H9 (cell line): Measurements from ENCODE around the gene PSMA3. TPM values are rescaled to one million over a fixed set of nuclear protein-coding genes. Genes with fewer than 3 reads are reported as not detected.

Experiments
- DNase-seq: peaks from one replicate; pipeline ENCODE4 v3.0.0-alpha.2; 2017
- H2AFZ ChIP-seq: one replicate; pipeline ENCODE4 v1.6.1; 2013; ENCODE audit warnings: mild to moderate bottlenecking, low read length, control low read depth, moderate library complexity
- H2AK5ac ChIP-seq: 2 replicates; pipeline ENCODE4 v1.6.1; 2013; ENCODE audit warnings: low read length, control low read depth, mixed read lengths; ENCODE audit not compliant: insufficient read length
- H2BK120ac ChIP-seq: one replicate; pipeline ENCODE4 v1.6.1; 2013; ENCODE audit warnings: low read depth, mild to moderate bottlenecking, low read length, control low read depth, inconsistent platforms; ENCODE audit not compliant: poor library complexity, severe bottlenecking
- H2BK12ac ChIP-seq: 2 replicates; pipeline ENCODE4 v1.6.1; 2013; ENCODE audit warnings: low read length, control low read depth, mixed read lengths, low read depth; ENCODE audit not compliant: insufficient read length
- H2BK15ac ChIP-seq: 2 replicates; pipeline ENCODE4 v1.6.1; 2013; ENCODE audit warnings: low read depth, low read length, control low read depth
- H2BK20ac ChIP-seq: one replicate; pipeline ENCODE4 v1.6.1; 2013; ENCODE audit warnings: low read depth, mild to moderate bottlenecking, low read length, control low read depth, inconsistent platforms; ENCODE audit not compliant: poor library complexity, severe bottlenecking
- H2BK5ac ChIP-seq: 2 replicates; pipeline ENCODE4 v1.6.1; 2013; ENCODE audit warnings: low read length, control low read depth, mixed read lengths; ENCODE audit not compliant: insufficient read length
- H3K14ac ChIP-seq: 2 replicates; pipeline ENCODE4 v1.6.1; 2013; ENCODE audit warnings: low read length, control low read depth; ENCODE audit not compliant: insufficient read depth
- H3K18ac ChIP-seq: 2 replicates; pipeline ENCODE4 v1.6.1; 2013; ENCODE audit warnings: low read depth, mild to moderate bottlenecking, mixed read lengths, low read length, control low read depth; ENCODE audit not compliant: insufficient read length
- H3K23ac ChIP-seq: 2 replicates; pipeline ENCODE4 v1.6.1; 2013; ENCODE audit warnings: low read length, control low read depth, mixed read lengths, low read depth; ENCODE audit not compliant: insufficient read length
- H3K23me2 ChIP-seq: 2 replicates; pipeline ENCODE4 v1.6.1; 2013; ENCODE audit warnings: low read depth, mild to moderate bottlenecking, mixed read lengths, low read length, control low read depth; ENCODE audit not compliant: insufficient read length, poor library complexity, severe bottlenecking
- H3K27ac ChIP-seq: 2 replicates; pipeline ENCODE4 v1.5.1; 2013; ENCODE audit warnings: low read length, control low read depth, mixed read lengths, low read depth; ENCODE audit not compliant: insufficient read length
- H3K27me3 ChIP-seq: 2 replicates; pipeline ENCODE4 v1.6.1; 2013; ENCODE audit warnings: low read length, control low read depth, inconsistent platforms; ENCODE audit not compliant: insufficient read depth
- H3K4ac ChIP-seq: 2 replicates; pipeline ENCODE4 v1.6.1; 2013; ENCODE audit warnings: low read depth, mild to moderate bottlenecking, control low read depth, inconsistent platforms, low read length, moderate library complexity
- H3K4me1 ChIP-seq: 2 replicates; pipeline ENCODE4 v1.6.1; 2013; ENCODE audit warnings: low read length, control low read depth, inconsistent platforms; ENCODE audit not compliant: insufficient read depth
- H3K4me2 ChIP-seq: 2 replicates; pipeline ENCODE4 v1.6.1; 2013; ENCODE audit warnings: low read length, control low read depth, mixed read lengths; ENCODE audit not compliant: insufficient read length, insufficient read depth
- H3K56ac ChIP-seq: 2 replicates; pipeline ENCODE4 v1.6.1; 2013; ENCODE audit warnings: low read depth, mild to moderate bottlenecking, mixed read lengths, low read length, control low read depth; ENCODE audit not compliant: insufficient read length
- H3K79me1 ChIP-seq: 2 replicates; pipeline ENCODE4 v1.6.1; 2013; ENCODE audit warnings: low read depth, mild to moderate bottlenecking, moderate library complexity, low read length, control low read depth, inconsistent platforms; ENCODE audit not compliant: insufficient read depth, poor library complexity, severe bottlenecking
- H3K79me2 ChIP-seq: 2 replicates; pipeline ENCODE4 v1.6.1; 2013; ENCODE audit warnings: low read length, control low read depth, inconsistent platforms; ENCODE audit not compliant: insufficient read depth
- H3K9ac ChIP-seq: 2 replicates; pipeline ENCODE4 v1.6.1; 2013; ENCODE audit warnings: low read length, control low read depth, mixed read lengths; ENCODE audit not compliant: insufficient read length; ENCODE audit errors: extremely low read depth
- H3K9me3 ChIP-seq: one replicate; pipeline ENCODE4 v1.6.1; 2013; ENCODE audit warnings: low read depth, low read length, inconsistent platforms; ENCODE audit not compliant: control insufficient read depth
- H3T11ph ChIP-seq: one replicate; pipeline ENCODE4 v1.6.1; 2013; ENCODE audit warnings: mild to moderate bottlenecking, low read length, control low read depth, inconsistent platforms
- H4K20me1 ChIP-seq: one replicate; pipeline ENCODE4 v1.6.1; 2013; ENCODE audit not compliant: control insufficient read depth, insufficient read length, insufficient read depth
- H4K5ac ChIP-seq: 2 replicates; pipeline ENCODE4 v1.6.1; 2013; ENCODE audit warnings: low read depth, mild to moderate bottlenecking, mixed read lengths, low read length, control low read depth; ENCODE audit not compliant: insufficient read length
- H4K8ac ChIP-seq: replicated peaks from 2 replicates; pipeline ENCODE4 v1.6.1; 2013; ENCODE audit warnings: low read length, control low read depth, mixed read lengths, low read depth; ENCODE audit not compliant: insufficient read length
- H4K91ac ChIP-seq: 2 replicates; pipeline ENCODE4 v1.6.1; 2013; ENCODE audit warnings: low read depth, mild to moderate bottlenecking, moderate library complexity, mixed read lengths, low read length, control low read depth; ENCODE audit not compliant: insufficient read length
- H3K27ac Mint-ChIP-seq, 3 experiments: 2 replicates in 2 of 3; 3 replicates in 1 of 3; pipeline ENCODE4 v1.8.0; 2020 to 2021; ENCODE audit warnings: mixed read lengths in 3 of 3, mild to moderate bottlenecking in 1 of 3, moderate library complexity in 1 of 3
- H3K27me3 Mint-ChIP-seq: 2 replicates; pipeline ENCODE4 v1.8.0; 2021; ENCODE audit warnings: low read depth, mild to moderate bottlenecking, moderate library complexity, mixed read lengths
- H3K36me3 Mint-ChIP-seq, 3 experiments: 2 replicates in 2 of 3; 3 replicates in 1 of 3; pipeline ENCODE4 v1.8.0; 2020 to 2021; ENCODE audit warnings: low read depth in 3 of 3, mixed read lengths in 3 of 3; ENCODE audit not compliant: insufficient read depth in 1 of 3
- H3K4me1 Mint-ChIP-seq, 2 experiments: 2 replicates each; pipeline ENCODE4 v1.8.0; 2020; ENCODE audit warnings: mixed read lengths in 2 of 2
- H3K4me3 Mint-ChIP-seq, 2 experiments: 2 replicates in 1 of 2; 3 replicates in 1 of 2; pipeline ENCODE4 v1.8.0; 2020 to 2021; ENCODE audit warnings: mild to moderate bottlenecking in 2 of 2, mixed read lengths in 2 of 2, moderate library complexity in 1 of 2
- H3K9me3 Mint-ChIP-seq, 2 experiments: 2 replicates in 1 of 2; 3 replicates in 1 of 2; pipeline ENCODE4 v1.8.0; 2020; ENCODE audit warnings: mild to moderate bottlenecking in 2 of 2, mixed read lengths in 2 of 2, moderate library complexity in 1 of 2
- WGBS: extraction: QIAGEN DNeasy Blood & Tissue Kit; methylation state at CpG from one replicate; pipeline ENCODE4 v1.1.7; 2013; ENCODE audit warnings: missing lambda C conversion rate, low lambda C conversion rate, mixed read lengths; ENCODE audit not compliant: insufficient read length; ENCODE audit errors: extremely low coverage; 5-methylcytosine and 5-hydroxymethylcytosine counted together
- total RNA-seq: library from RNA; stranded (reverse); gene quantifications from 2 replicates; pipeline ENCODE4 v1.2.1, GENCODE V29; 2021
- TF ChIP-seq, protein P1 (sequence below): fragments of 200-600 bp; sonication (generic); conservative IDR thresholded peaks from 3 replicates; pipeline ENCODE4 v1.8.0; 2021; ENCODE audit warnings: antibody characterized with exemption, mild to moderate bottlenecking

The PSMA3 gene
- total RNA-seq, 1 experiment from 2014 or later, result 342 TPM

DNA sequence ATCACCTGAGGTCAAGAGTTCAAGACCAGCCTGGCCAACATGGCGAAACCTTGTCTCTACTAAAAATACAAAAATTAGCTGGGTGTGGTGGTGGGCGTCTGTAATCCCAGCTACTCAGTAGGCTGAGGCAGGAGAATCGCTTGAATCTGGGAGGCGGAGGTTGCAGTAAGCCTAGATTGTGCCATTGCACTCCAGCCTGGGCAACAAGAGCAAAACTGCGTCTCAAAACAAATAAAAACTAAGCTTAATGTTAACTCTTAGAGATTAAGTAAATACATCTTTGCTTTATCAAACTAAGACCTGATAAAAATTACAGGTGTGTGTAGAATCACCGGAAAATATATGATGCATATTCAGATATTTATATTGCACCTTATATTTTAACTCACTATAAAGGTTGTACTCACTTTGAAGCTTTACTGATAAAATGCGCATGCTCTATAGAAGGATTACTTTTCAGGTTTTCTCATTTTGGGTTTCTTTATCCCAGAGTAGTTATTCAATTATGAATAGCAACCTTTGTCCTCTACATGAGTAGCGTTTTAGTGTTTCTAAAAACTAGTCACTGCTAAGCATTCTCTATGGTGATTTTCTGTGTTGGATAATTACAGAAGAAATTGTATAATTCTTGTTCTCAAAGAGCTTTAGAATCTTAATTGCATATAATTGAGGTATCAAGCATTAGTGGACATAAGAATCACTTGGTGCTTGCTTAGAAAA lies 63.1 kb downstream of the PSMA3 start:
- Histone ChIP-seq H3K23ac (no peak overlapping the region), H3K27ac (no peak overlapping the region), H3K79me1 (no peaks in the 10 kb centered on the region), H3K4ac (no peak overlapping the region), H2BK5ac (no peak overlapping the region), H4K5ac (no peak overlapping the region), H3K9ac (no peak overlapping the region), H3K23me2 (no peaks in the 10 kb centered on the region), H2BK120ac (no peak overlapping the region), H3K79me2 (no peaks in the 10 kb centered on the region), H2BK12ac (no peak overlapping the region), H3K56ac (no peak overlapping the region), H3K4me2 (no peak overlapping the region), H4K20me1 (no peaks in the 10 kb centered on the region), H3K14ac (no peak overlapping the region), H3T11ph (no peak overlapping the region), H3K27me3 (no peaks in the 10 kb centered on the region), H4K91ac (no peak overlapping the region), H3K9me3 (no peaks in the 10 kb centered on the region), H2AK5ac (no peak overlapping the region), H2BK15ac (no peak overlapping the region), H3K4me1 (no peaks in the 10 kb centered on the region), H4K8ac (no peak overlapping the region), H3K18ac (no peak overlapping the region), H2BK20ac (no peak overlapping the region), H2AFZ (no peak overlapping the region)
- TF ChIP-seq, protein P1, sequence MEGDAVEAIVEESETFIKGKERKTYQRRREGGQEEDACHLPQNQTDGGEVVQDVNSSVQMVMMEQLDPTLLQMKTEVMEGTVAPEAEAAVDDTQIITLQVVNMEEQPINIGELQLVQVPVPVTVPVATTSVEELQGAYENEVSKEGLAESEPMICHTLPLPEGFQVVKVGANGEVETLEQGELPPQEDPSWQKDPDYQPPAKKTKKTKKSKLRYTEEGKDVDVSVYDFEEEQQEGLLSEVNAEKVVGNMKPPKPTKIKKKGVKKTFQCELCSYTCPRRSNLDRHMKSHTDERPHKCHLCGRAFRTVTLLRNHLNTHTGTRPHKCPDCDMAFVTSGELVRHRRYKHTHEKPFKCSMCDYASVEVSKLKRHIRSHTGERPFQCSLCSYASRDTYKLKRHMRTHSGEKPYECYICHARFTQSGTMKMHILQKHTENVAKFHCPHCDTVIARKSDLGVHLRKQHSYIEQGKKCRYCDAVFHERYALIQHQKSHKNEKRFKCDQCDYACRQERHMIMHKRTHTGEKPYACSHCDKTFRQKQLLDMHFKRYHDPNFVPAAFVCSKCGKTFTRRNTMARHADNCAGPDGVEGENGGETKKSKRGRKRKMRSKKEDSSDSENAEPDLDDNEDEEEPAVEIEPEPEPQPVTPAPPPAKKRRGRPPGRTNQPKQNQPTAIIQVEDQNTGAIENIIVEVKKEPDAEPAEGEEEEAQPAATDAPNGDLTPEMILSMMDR, result no peak
- peaks cover 3 to 29% (median 19%) of the 10 kb centered on the region in 3 experiments; a peak in 5 of 7 replicates for H3K36me3 Mint-ChIP-seq
- no peaks in the 10 kb centered on the region for H3K9me3 Mint-ChIP-seq
- no peak overlapping the region for H3K27ac Mint-ChIP-seq
- no peak overlapping the region for H3K4me3 Mint-ChIP-seq
- no peak for DNase-seq
- H3K27me3 Mint-ChIP-seq, result no peaks in the 10 kb centered on the region
- WGBS, result no CpG with 5 or more reads among the region's 8 CpGs
- no peaks in the 10 kb centered on the region for H3K4me1 Mint-ChIP-seq
